Activated CD4-positive, alpha-beta T cell treated with anti-CD3 and anti-CD28 coated beads, Interleukin-2, amount 10 ng/mL, durations not matched to agents 7 days and 5 days (primary cell): ENCODE data around the gene KRTDAP. TPM values are rescaled to one million over a fixed set of nuclear protein-coding genes. Genes with fewer than 3 reads are reported as not detected.
"Not testable (repeated sequence)": the region's sequence is repeated elsewhere in the genome, so short reads cannot be mapped to it uniquely, and the experiment has no call there.

Experiments used
- CTCF ChIA-PET: fragments of 350-600 bp; sonication (Branson Sonifier 250); formaldehyde crosslinking; loops from one replicate; lab custom pipeline; 2021; ENCODE audit warnings: antibody characterized with exemption; lab: Charles Lee
- POLR2A ChIA-PET: fragments of 350-600 bp; sonication (Branson Sonifier 250); formaldehyde crosslinking; loops from one replicate; lab custom pipeline; 2021; ENCODE audit warnings: antibody characterized with exemption; lab: Charles Lee
- DNase-seq: peaks from one replicate; pipeline ENCODE4 v3.0.0-alpha.2; 2020
- H3K27ac Mint-ChIP-seq: one replicate; pipeline ENCODE4 v1.8.0; 2021; ENCODE audit warnings: mild to moderate bottlenecking, moderate library complexity, mixed read lengths
- H3K27me3 Mint-ChIP-seq: one replicate; pipeline ENCODE4 v1.8.0; 2021; ENCODE audit warnings: mixed read lengths
- H3K36me3 Mint-ChIP-seq: one replicate; pipeline ENCODE4 v1.8.0; 2021; ENCODE audit warnings: low read depth, mixed read lengths
- H3K4me1 Mint-ChIP-seq: one replicate; pipeline ENCODE4 v1.8.0; 2021; ENCODE audit warnings: mixed read lengths
- H3K4me3 Mint-ChIP-seq: one replicate; pipeline ENCODE4 v1.8.0; 2021; ENCODE audit warnings: mild to moderate bottlenecking, moderate library complexity, mixed read lengths
- H3K9me3 Mint-ChIP-seq: one replicate; pipeline ENCODE4 v1.8.0; 2021; ENCODE audit warnings: mixed read lengths
- total RNA-seq, 2 experiments: library from RNA; stranded (reverse); gene quantifications; one replicate each; pipeline ENCODE4 v1.2.3, GENCODE V29; 2021

KRTDAP gene
- total RNA-seq, 2 experiments from 2014 or later: not detected

DNA sequence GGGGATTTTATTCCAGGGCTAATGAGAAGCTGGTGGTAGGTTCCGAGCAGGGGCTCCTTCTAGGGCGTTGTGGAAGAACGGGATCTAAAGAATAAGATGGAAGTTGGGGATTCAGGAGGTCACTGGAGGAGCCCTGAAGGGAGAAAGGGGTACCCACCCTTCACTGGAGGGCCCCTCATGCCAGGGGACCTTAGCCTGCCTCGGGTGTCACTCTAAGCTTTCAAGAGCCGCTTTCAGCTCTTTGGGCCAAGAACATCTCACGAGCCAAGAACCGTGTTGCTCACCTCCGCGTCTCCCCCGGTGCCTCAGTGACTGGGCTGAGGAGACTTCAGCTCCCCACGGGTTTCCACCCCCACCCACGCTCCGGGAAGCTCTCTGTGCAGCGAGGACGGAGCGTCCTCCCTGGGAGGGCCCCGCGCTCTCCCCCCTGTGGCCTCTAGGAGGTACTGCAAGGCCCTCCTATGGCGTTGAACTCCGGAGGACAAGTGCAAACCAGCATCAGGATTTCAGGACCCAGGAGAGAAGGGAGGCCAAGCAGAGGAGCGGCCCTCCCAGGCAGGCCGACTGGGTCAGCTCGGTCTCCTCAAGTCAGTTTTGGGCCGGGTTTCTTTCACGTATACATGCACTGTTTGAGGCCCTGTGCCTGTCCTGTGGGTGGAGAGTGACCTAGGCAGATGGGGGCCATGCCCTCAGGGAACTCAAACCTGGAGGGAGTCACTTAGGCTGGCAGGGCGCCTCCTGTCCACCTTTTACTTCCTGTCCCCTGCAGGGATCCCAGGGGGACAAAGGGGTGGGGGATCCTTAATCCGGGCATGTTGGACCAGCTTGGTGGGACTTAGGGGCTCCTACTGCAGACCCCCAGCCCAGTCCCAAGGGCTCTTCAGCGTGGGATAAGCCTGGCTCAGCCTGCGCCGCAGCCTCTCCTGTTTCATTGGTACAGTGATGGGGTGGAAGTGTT is 5.1 kb upstream of the KRTDAP start:
- peaks cover 9% of the 10 kb centered on the region for H3K27me3 Mint-ChIP-seq
- POLR2A ChIA-PET: interaction anchor here (0.6 kb wide), 2 partner anchors 37 to 262 kb away, joined by 4 to 6 read pairs; no protein-coding TSS in a partner anchor
- H3K4me3 Mint-ChIP-seq: no peak overlapping the region
- H3K27ac Mint-ChIP-seq: no peak overlapping the region
- DNase-seq: peak; percentile 64
- peaks cover 7% of the 10 kb centered on the region for H3K4me1 Mint-ChIP-seq
- CTCF ChIA-PET: interaction anchor here (0.6 to 1.7 kb wide), 24 partner anchors 9 to 354 kb away, joined by 3 to 11 read pairs (median 4); partner anchors contain the start of genes FFAR1, FFAR3 and FXYD5
- no peaks in the 10 kb centered on the region for H3K9me3 Mint-ChIP-seq
- no peaks in the 10 kb centered on the region for H3K36me3 Mint-ChIP-seq

DNA sequence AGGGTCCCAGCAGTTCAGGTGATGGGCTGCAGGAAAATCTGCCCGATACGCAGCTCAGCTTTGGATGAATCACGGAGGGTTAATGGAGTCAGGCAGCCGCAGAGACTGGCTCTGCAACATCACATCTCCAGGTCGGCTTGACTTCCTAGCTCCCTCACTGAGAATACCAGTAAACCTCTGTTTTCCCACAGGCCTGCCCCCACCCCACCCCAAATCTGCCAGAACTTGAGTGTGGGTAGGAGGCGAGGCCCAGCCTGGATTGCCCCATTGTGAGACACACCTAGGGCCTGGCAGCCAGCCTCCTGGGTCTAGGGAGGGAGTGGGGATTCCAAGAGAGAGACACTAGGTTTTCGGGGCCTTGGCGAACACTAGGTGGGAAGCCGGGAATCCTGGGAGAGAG is 3.7 kb upstream of the KRTDAP start:
- H3K9me3 Mint-ChIP-seq: no peaks in the 10 kb centered on the region
- no peak overlapping the region for H3K27ac Mint-ChIP-seq
- peaks cover 7% of the 10 kb centered on the region for H3K4me1 Mint-ChIP-seq
- no peaks in the 10 kb centered on the region for H3K36me3 Mint-ChIP-seq
- peaks cover 13% of the 10 kb centered on the region for H3K27me3 Mint-ChIP-seq
- ChIA-PET CTCF (interaction anchor here (0.8 to 1.4 kb wide), 3 partner anchors 16 to 141 kb away, joined by 3 to 4 read pairs (median 3); no protein-coding TSS in a partner anchor), POLR2A (no interaction called here)
- no peak for DNase-seq
- no peak overlapping the region for H3K4me3 Mint-ChIP-seq

DNA sequence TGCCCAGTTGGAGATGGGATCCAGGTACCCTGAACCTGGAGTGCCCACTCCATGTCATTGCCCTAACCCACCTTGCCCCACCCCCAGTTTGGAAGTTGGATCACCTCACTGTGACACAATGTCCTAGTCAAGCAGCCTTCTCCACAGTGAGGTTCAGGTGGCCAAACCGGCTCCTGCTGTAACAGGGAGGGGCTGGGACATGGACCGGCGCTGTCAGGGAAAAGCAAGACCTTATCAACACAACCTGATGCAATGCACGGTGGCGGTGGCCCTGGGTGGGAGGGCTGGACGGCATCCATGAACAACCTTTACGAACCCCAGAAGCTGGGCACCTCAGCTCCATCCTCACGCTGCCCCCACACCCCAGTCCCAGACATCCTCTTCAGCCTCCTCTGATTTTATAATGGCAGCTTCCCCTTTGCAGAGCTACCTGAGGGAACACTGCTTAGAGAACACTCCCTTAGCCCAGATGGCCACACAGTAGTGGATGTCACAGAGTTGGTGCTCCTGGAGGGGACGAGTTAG is 1.6 kb upstream of the KRTDAP start:
- H3K4me3 Mint-ChIP-seq: no peak overlapping the region
- H3K36me3 Mint-ChIP-seq: no peaks in the 10 kb centered on the region
- no peak for DNase-seq
- H3K27ac Mint-ChIP-seq: no peak overlapping the region
- ChIA-PET POLR2A (no interaction called here), CTCF (interaction anchor here (0.7 to 1.9 kb wide), 4 partner anchors 12 to 138 kb away, joined by 5 to 8 read pairs (median 6); no protein-coding TSS in a partner anchor)
- no peaks in the 10 kb centered on the region for H3K9me3 Mint-ChIP-seq
- peaks cover 20% of the 10 kb centered on the region for H3K27me3 Mint-ChIP-seq
- peaks cover 7% of the 10 kb centered on the region for H3K4me1 Mint-ChIP-seq

DNA sequence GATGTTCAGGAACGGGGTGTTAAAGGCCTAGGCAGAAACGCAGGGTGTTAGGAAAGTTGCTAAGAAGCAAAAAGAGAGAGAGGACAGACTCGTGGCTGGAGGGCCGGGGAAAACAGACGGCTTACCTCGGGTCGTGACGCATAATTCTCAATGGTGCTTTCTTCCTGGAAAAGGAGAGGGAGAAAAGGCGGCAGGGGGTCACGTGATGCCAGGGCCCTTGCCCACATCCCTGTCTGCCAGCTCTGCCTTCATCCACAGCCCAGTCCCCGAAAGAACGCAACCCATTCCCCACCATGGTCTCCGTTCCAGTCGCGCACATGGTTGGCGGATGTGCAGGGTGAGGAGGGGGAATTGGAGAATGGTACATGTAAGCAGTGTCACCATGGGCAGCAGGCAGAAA is 1.6 kb downstream of the KRTDAP start:
- DNase-seq: no peak
- no peaks in the 10 kb centered on the region for H3K36me3 Mint-ChIP-seq
- ChIA-PET CTCF (interaction anchor here (1.3 kb wide), 1 partner anchor 19 kb away, joined by 3 read pairs; no protein-coding TSS in a partner anchor), POLR2A (no interaction called here)
- no peak overlapping the region for H3K4me3 Mint-ChIP-seq
- no peaks in the 10 kb centered on the region for H3K9me3 Mint-ChIP-seq
- H3K27ac Mint-ChIP-seq: no peak overlapping the region
- no peaks in the 10 kb centered on the region for H3K4me1 Mint-ChIP-seq
- H3K27me3 Mint-ChIP-seq: peaks cover 19% of the 10 kb centered on the region

DNA sequence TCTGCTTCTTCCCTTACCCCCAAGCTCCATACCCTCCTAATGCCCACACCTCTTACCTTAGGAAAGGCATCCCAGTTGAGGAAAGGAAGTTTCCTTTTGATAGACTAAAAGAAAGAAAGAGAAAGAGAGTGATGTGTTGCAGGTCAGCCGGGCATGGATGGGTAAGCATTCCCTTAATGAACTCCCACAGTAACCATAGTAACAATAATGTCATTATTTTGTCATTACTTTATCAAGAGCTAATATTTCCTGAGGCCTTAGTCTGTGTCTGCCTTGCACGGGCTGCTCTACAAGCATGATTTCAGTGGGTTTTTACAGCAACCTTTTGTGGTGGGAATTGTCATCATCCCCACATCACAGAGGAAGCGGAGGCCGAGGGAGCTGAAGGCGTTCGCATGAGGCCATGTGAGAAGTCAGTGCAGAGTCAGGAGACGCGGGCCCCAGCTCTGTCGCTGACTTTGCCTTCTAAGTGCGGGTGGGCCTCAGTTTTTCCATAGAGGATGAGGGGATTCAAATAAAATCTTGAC is 2.5 kb downstream of the KRTDAP start:
- DNase-seq: no peak
- H3K27me3 Mint-ChIP-seq: peaks cover 21% of the 10 kb centered on the region

DNA sequence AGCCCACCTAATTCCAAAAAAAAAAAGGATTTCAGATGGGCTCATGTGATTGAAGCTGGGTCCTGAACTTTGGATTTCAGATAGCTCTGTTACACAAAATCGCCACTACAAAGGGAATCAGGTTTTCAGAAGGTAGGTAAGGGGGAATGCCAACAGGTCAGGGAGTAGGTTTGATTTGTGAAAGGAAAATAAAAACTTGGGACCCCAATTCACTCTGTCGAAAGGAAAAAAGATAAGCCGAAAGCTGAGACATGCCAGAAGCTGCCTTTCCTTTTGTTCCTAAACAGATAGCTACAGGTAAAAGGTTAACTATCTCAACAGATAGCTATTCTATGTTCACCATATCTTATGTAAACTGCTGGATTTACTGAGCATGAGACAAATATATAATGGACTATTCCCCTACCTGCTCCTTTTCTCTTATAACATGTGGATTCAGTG is 4.0 kb downstream of the KRTDAP start:
- H3K27ac Mint-ChIP-seq: no peak overlapping the region

More for the DNA sequence above, 2.5 kb downstream of the KRTDAP start:
- CTCF ChIA-PET: interaction anchor here (1.1 to 2.1 kb wide), 4 partner anchors 8 to 24 kb away, joined by 3 to 11 read pairs (median 5); no protein-coding TSS in a partner anchor
- H3K36me3 Mint-ChIP-seq: no peaks in the 10 kb centered on the region
- H3K4me3 Mint-ChIP-seq: no peak overlapping the region
- H3K27ac Mint-ChIP-seq: no peak overlapping the region
- POLR2A ChIA-PET: interaction anchor here (0.5 kb wide), 1 partner anchor 14 kb away, joined by 3 read pairs; no protein-coding TSS in a partner anchor
- no peaks in the 10 kb centered on the region for H3K9me3 Mint-ChIP-seq
- H3K4me1 Mint-ChIP-seq: no peaks in the 10 kb centered on the region

DNA sequence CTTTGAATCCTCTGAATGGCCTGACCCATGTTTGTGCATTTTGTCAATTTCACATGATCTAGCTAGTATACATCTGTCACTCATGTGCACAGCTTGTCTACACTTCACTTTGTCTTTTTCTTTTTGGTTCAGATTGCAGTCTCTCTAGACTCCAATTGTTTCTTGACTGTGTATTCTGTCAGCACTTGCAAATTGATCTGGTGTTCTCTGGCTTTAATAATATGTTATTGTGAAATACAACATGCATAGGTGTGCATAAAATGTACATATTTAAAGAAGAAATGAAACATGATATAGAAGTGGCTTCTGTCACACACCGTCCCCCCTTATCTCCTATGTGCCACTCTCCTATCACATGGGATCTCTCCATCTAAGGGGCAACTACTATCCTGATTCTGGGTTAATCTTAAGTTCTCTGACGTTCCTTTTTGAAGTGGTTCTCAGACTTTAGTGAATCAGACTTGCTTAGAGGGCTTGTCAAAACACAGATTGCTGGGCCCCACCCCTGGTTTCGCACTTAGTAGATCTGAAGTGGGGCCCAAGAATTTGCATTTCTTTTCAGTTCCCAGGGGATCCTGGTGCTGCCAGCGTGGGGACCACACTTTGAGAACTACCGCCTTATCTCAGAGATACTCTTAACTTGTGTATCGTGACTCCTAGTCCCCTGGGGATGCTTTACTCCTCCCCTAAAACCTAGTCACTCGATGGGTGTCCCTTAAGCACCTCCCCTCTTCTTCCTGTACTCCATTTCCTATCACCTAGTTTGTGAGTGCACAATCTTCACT is 5.8 kb downstream of the KRTDAP start:
- no peak for DNase-seq
- Mint-ChIP-seq H3K27me3 (peaks cover 14% of the 10 kb centered on the region), H3K27ac (no peak overlapping the region), H3K4me1 (no peaks in the 10 kb centered on the region), H3K9me3 (no peaks in the 10 kb centered on the region), H3K36me3 (no peaks in the 10 kb centered on the region), H3K4me3 (no peak overlapping the region)
- POLR2A ChIA-PET: no interaction called here
- CTCF ChIA-PET: no interaction called here

More for the DNA sequence above, 4.0 kb downstream of the KRTDAP start:
- Mint-ChIP-seq H3K4me3 (no peak overlapping the region), H3K36me3 (no peaks in the 10 kb centered on the region), H3K27me3 (peaks cover 19% of the 10 kb centered on the region), H3K4me1 (no peaks in the 10 kb centered on the region), H3K9me3 (no peaks in the 10 kb centered on the region)
- DNase-seq: no peak
- ChIA-PET CTCF (interaction anchor here (0.5 to 2.1 kb wide), 5 partner anchors 9 to 133 kb away, joined by 3 to 11 read pairs (median 3); no protein-coding TSS in a partner anchor), POLR2A (interaction anchor here (0.6 kb wide), 1 partner anchor 164 kb away, joined by 3 read pairs; no protein-coding TSS in a partner anchor)

DNA sequence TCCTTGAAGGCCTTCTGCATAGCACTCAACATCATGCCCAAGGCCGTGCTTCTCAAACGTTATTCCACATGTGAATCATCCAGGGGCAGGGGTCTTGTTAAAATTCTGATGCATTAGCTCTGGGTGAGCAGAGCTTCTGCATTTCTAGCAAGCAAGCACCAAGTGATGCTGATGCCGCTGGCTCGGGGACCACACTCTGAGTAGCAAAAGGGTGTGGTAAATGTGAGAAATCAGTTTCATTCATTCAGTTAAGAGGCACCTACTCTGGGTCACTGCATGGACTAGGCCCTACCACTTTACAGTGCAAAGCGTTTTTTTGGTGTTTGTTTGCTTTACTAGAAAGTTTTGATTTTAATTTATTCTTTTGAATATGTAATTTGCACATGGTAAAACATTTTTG is 7.2 kb downstream of the KRTDAP start:
- Mint-ChIP-seq H3K27ac (no peak overlapping the region), H3K4me3 (no peak overlapping the region), H3K36me3 (no peaks in the 10 kb centered on the region), H3K9me3 (no peaks in the 10 kb centered on the region), H3K27me3 (peaks cover 12% of the 10 kb centered on the region), H3K4me1 (no peaks in the 10 kb centered on the region)
- no peak for DNase-seq
- POLR2A ChIA-PET: no interaction called here
- CTCF ChIA-PET: no interaction called here

DNA sequence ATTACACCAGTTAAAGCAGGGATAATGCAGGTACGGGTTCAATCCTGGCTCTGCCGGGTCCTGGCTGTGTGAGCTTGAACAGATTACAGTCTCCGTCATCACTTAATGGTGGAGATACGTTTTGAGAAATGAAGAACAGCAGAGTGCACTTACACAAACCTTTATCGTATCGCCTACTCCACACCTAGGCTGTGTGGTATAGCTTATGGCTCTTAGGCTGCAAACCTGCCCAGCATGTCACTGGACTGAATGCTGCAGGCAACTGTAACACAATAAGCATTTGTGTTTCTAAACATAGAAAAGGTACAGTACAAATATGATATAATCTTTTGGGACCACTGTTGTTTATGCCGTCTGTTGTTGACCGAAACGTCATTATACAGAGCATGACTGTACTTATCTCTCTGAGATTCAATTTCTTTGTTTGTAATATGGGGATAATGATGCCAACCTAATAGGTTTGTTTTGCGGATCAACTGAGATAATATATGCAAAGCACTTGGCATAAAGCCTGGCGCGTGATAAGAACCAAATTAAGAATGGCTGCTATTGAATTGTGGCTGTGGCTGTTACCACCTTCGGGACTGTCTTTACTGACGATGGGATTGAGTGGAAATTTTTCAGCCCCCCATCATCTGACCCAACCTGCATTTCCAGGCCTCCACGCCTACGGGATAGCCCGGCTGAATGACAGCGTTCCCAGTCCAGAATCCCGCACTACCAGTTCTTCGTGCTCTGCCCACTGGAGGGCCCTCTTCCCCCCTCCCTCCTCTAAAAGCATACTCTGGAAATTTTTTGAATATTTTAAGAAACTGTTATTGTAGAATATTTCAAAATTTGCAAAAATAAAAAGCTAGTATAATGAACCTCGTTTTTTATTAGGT is 11.2 kb downstream of the KRTDAP start:
- Mint-ChIP-seq H3K9me3 (no peaks in the 10 kb centered on the region), H3K4me1 (no peaks in the 10 kb centered on the region), H3K36me3 (no peaks in the 10 kb centered on the region), H3K4me3 (no peak overlapping the region), H3K27ac (no peak overlapping the region), H3K27me3 (peaks cover 4% of the 10 kb centered on the region)
- no peak for DNase-seq
- POLR2A ChIA-PET: no interaction called here
- CTCF ChIA-PET: interaction anchor here (1.0 to 1.8 kb wide), 3 partner anchors 16 to 101 kb away, joined by 3 read pairs; no protein-coding TSS in a partner anchor

DNA sequence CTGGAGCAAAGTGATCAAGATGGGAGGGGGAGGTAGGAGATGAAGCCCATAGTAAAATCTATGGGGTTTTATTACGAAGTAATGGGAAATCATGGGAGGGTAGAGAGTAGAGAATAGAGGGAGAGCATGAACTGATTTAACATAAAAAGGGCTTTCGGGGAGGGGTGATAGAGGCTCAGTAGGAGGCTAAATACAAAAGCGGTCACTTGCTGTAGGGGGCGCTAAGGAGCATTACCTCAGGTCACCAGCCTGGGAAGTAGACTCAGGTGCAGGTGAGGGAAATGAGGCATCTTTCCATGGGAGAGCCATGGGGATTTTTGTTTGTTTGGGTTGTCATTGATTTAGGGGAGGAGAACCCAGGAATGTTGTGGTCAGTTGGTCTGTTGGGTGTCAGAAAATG is 14.1 kb downstream of the KRTDAP start:
- no peaks in the 10 kb centered on the region for H3K4me1 Mint-ChIP-seq
- CTCF ChIA-PET: no interaction called here
- H3K27me3 Mint-ChIP-seq: peaks cover 2% of the 10 kb centered on the region
- H3K4me3 Mint-ChIP-seq: no peak overlapping the region
- no peaks in the 10 kb centered on the region for H3K9me3 Mint-ChIP-seq
- H3K27ac Mint-ChIP-seq: no peak overlapping the region
- DNase-seq: no peak
- no peaks in the 10 kb centered on the region for H3K36me3 Mint-ChIP-seq
- POLR2A ChIA-PET: no interaction called here

DNA sequence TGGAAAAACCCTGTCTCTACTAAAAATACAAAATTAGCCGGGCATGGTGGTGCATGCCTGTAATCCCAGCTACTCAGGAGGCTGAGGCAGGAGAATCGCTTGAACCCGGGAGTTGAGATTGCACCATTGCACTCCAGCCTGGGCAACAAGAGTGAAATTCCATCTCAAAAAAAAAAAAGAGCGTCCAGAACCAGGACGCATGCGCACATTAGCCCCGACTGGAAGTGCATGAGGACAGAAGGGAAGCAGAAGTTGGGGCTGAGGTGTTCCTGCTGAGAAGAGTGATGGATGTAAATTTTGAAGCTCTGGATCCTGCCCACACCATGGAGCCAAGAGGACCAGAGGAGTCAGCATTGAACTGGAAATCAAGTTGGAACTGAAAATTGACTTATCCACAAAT is 15.7 kb downstream of the KRTDAP start:
- H3K36me3 Mint-ChIP-seq, H3K9me3 Mint-ChIP-seq, H3K27me3 Mint-ChIP-seq, H3K4me1 Mint-ChIP-seq, DNase-seq, CTCF ChIA-PET, H3K4me3 Mint-ChIP-seq, POLR2A ChIA-PET, H3K27ac Mint-ChIP-seq: not testable (repeated sequence)
